ENCODE data around the gene PDK4.

PDK4 gene

DNA sequence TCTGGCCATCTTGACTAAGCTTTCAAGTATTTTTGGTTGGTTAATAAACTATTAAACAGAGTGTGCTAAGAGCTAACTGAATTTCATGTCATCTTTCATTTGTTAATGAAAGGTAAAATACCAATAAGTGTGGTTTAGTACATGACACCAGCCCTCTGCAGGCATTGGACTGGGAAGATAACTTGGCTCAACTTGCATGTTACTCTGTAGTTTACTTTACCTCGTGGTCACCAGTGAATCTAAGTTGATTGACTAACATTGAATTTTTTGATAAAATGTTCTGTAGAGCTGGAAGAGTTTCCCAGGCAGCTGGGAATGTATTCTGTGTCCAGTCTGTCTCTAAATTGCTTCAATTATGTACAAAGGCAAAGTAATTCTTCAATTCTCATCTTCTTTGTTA is 60.7 kb downstream of the PDK4 start:
- Histone ChIP-seq H3K27me3 (replicated peaks) (no peaks in the 10 kb centered on the region), H3K27ac (no peak overlapping the region), H3K4me3 (ENCODE audit: low read depth, low read length) (no peak overlapping the region), H3K36me3 (replicated peaks) (no peaks in the 10 kb centered on the region)
- TF ChIP-seq, protein P1, sequence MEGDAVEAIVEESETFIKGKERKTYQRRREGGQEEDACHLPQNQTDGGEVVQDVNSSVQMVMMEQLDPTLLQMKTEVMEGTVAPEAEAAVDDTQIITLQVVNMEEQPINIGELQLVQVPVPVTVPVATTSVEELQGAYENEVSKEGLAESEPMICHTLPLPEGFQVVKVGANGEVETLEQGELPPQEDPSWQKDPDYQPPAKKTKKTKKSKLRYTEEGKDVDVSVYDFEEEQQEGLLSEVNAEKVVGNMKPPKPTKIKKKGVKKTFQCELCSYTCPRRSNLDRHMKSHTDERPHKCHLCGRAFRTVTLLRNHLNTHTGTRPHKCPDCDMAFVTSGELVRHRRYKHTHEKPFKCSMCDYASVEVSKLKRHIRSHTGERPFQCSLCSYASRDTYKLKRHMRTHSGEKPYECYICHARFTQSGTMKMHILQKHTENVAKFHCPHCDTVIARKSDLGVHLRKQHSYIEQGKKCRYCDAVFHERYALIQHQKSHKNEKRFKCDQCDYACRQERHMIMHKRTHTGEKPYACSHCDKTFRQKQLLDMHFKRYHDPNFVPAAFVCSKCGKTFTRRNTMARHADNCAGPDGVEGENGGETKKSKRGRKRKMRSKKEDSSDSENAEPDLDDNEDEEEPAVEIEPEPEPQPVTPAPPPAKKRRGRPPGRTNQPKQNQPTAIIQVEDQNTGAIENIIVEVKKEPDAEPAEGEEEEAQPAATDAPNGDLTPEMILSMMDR (IDR thresholded peaks at IDR 0.05; ENCODE audit: low read depth, low read length, missing control alignments), result no peak
- in situ Hi-C loops (cut with HindIII; ENCODE audit: low pct_ligation_motif_present, low sequenced_read_pairs), result no loop called here
- no peak for DNase-seq

- no peaks in the 10 kb centered on the region for H3K27me3 ChIP-seq (replicated peaks)
- in situ Hi-C loops (cut with HindIII; ENCODE audit: low pct_ligation_motif_present, low sequenced_read_pairs), result no loop called here
Measured at GRCh38 chr7:95534796-95535195, 61.5 kb downstream of the PDK4 start.

More at GRCh38 chr7:95534796-95535195, 61.5 kb downstream of the PDK4 start:
- DNase-seq, result no peak
- TF ChIP-seq, protein P1 (IDR thresholded peaks at IDR 0.05; ENCODE audit: low read depth, low read length, missing control alignments), result no peak
- no peak overlapping the region for H3K27ac ChIP-seq
- H3K36me3 ChIP-seq (replicated peaks), result no peaks in the 10 kb centered on the region
- H3K4me3 ChIP-seq (ENCODE audit: low read depth, low read length), result no peak overlapping the region

Data from brain microvascular endothelial cell (primary cell).